Left lung (tissue), 10 donors: ENCODE results near the gene ZNF445. TPM values are rescaled to one million over a fixed set of nuclear protein-coding genes. Genes with fewer than 3 reads are reported as not detected.

Source experiments
- ATAC-seq: fragments of 200-7000 bp; cut with Tn5 transposase; one replicate; pipeline ENCODE4 v1.9.1; 2020; ENCODE audit warnings: moderate library complexity
- DNase-seq, 4 donors: peaks; one replicate each; pipeline ENCODE4 v3.0.0-alpha.2; 2013 to 2020
- H3K27ac ChIP-seq, 2 donors: fragments of 200-600 bp; sonication (generic) in 1 of 2; one replicate each; pipeline versions ENCODE4 v1.5.0 to v1.8.0; 2020 to 2021
- H3K27me3 ChIP-seq, 2 donors: fragments of 200-600 bp; sonication (generic) in 1 of 2; one replicate each; pipeline versions ENCODE4 v1.5.0 to v1.8.0; 2020 to 2021
- H3K36me3 ChIP-seq, 2 donors: fragments of 200-600 bp; sonication (generic) in 1 of 2; one replicate each; pipeline versions ENCODE4 v1.5.0 to v1.8.0; 2020 to 2021
- H3K4me1 ChIP-seq, 2 donors: fragments of 200-600 bp; one replicate each; pipeline ENCODE4 v1.8.0; 2021
- H3K4me3 ChIP-seq, 2 donors: fragments of 200-600 bp; sonication (generic) in 1 of 2; one replicate each; pipeline versions ENCODE4 v1.5.0 to v1.8.0; 2020 to 2021; ENCODE audit warnings: mild to moderate bottlenecking in 1 of 2
- H3K9me3 ChIP-seq, 2 donors: fragments of 200-600 bp; sonication (generic) in 1 of 2; one replicate each; pipeline versions ENCODE4 v1.5.0 to v1.8.0; 2020 to 2021
- CTCF ChIP-seq, 2 donors: fragments of 200-600 bp; sonication (generic) in 1 of 2; IDR thresholded peaks; one replicate each; pipeline versions ENCODE4 v1.5.0 to v1.8.0; 2021; ENCODE audit warnings: antibody characterized with exemption in 2 of 2
- intact Hi-C, 2 donors: fragments of 100-400 bp; cut with DNase I; formaldehyde crosslinking; loops; one replicate each; pipeline versions ENCODE4 v1.11.2 to v1.14.2; 2022
- polyA plus RNA-seq, 6 donors: library from polyadenylated mRNA; unstranded; fragments of 120-200 nt; gene quantifications; one replicate each; pipeline ENCODE4 v1.2.1, GENCODE V29; 2013; ENCODE audit not compliant: insufficient read length in 6 of 6
- total RNA-seq, 2 donors: library from RNA; stranded (reverse); fragmentation: NEBNext Ultra II Directional; extraction: Animal tissue kit (Norgen Biotek cat#: 25700); gene quantifications; one replicate each; pipeline ENCODE4 v1.2.1, GENCODE V29; 2021
- donor health status: DM: no; HTN: yes; CAD: no.
- donor health status: DM: no; HTN: no; CAD: no.

The ZNF445 gene
- total and polyA plus RNA-seq, 8 donors = 18.1 to 33.5 (median 27.8) TPM

- TF ChIP-seq CTCF (IDR thresholded peaks at IDR 0.05) = no peak
- Histone ChIP-seq H3K9me3 (no peaks in the 10 kb centered on the region), H3K27ac (no peak overlapping the region), H3K4me3 (no peak overlapping the region), H3K27me3 (no peaks in the 10 kb centered on the region), H3K36me3 (no peaks in the 10 kb centered on the region), H3K4me1 (no peaks in the 10 kb centered on the region)
- ATAC-seq (no peak), DNase-seq (no peak)
- intact Hi-C loops = no loop called here
Observed at GRCh38 chr3:44428910-44429309, 48.6 kb downstream of the ZNF445 start.

- no peak for TF ChIP-seq CTCF (IDR thresholded peaks at IDR 0.05)
- DNase-seq = peak in 1 of 4 donors; percentile 8
- no peak for ATAC-seq
- Histone ChIP-seq H3K4me3 (no peak overlapping the region), H3K27ac (no peak overlapping the region), H3K27me3 (no peaks in the 10 kb centered on the region), H3K36me3 (no peaks in the 10 kb centered on the region), H3K9me3 (no peaks in the 10 kb centered on the region), H3K4me1 (no peaks in the 10 kb centered on the region)
- intact Hi-C loops = no loop called here
Observed at GRCh38 chr3:44427683-44428082, 49.8 kb downstream of the ZNF445 start.

GRCh38 chr3:44424758-44425157 is 52.7 kb downstream of the ZNF445 start:
- no peaks in the 10 kb centered on the region for H3K9me3 ChIP-seq
- no peak overlapping the region for H3K27ac ChIP-seq
- DNase-seq (no peak), ATAC-seq (no peak)
- H3K36me3 ChIP-seq = peaks cover 0 to 4% of the 10 kb centered on the region in 2 donors
- H3K4me3 ChIP-seq = no peak overlapping the region
- H3K4me1 ChIP-seq = no peaks in the 10 kb centered on the region
- intact Hi-C loops = no loop called here
- no peaks in the 10 kb centered on the region for H3K27me3 ChIP-seq
- TF ChIP-seq CTCF (IDR thresholded peaks at IDR 0.05) = no peak

- intact Hi-C loops = no loop called here
- Histone ChIP-seq H3K4me1 (no peaks in the 10 kb centered on the region), H3K9me3 (no peaks in the 10 kb centered on the region), H3K4me3 (no peak overlapping the region), H3K27me3 (no peaks in the 10 kb centered on the region), H3K36me3 (peaks cover 0 to 4% of the 10 kb centered on the region in 2 donors), H3K27ac (no peak overlapping the region)
- ATAC-seq (no peak), DNase-seq (no peak)
- no peak for TF ChIP-seq CTCF (IDR thresholded peaks at IDR 0.05)
Observed at GRCh38 chr3:44421280-44421679, 56.2 kb downstream of the ZNF445 start.

- Histone ChIP-seq H3K4me3 (no peak overlapping the region), H3K4me1 (no peaks in the 10 kb centered on the region), H3K9me3 (no peaks in the 10 kb centered on the region), H3K36me3 (peaks cover 0 to 4% of the 10 kb centered on the region in 2 donors), H3K27me3 (no peaks in the 10 kb centered on the region), H3K27ac (no peak overlapping the region)
- DNase-seq (no peak), ATAC-seq (no peak)
- intact Hi-C loops = no loop called here
- no peak for TF ChIP-seq CTCF (IDR thresholded peaks at IDR 0.05)
Observed at GRCh38 chr3:44420676-44421075, 56.8 kb downstream of the ZNF445 start.
